ENCODE results near the gene WDR4. TPM values are rescaled to one million over a fixed set of nuclear protein-coding genes. Genes with fewer than 3 reads are reported as not detected.
"Not testable (repeated sequence)": the region's sequence is repeated elsewhere in the genome, so short reads cannot be mapped to it uniquely, and the experiment has no call there.

Gene WDR4
- total RNA-seq, 4 donors from 2014 or later: 4.1 to 20.8 (median 17.2) TPM

GRCh38 chr21:42923553-42924432, 44.5 kb upstream of the WDR4 start:
- Histone ChIP-seq H3K4me3 (peak overlapping the region in 2 of 4 donors; percentile 9 to 26), H3K9me3 (no peaks in the 10 kb centered on the region), H3K4me1 (peaks cover 0 to 12% (median 0%) of the 10 kb centered on the region in 3 donors), H3K27me3 (no peaks in the 10 kb centered on the region), H3K27ac (peak overlapping the region in 3 of 4 donors; percentile 38 to 63 (median 50)), H3K36me3 (no peaks in the 10 kb centered on the region)
- DNase-seq: no peak
- 17 to 25% methylated on average over 16 to 17 of the region's 18 CpGs for WGBS, 2 donors
- intact Hi-C loops (cut with DNase I): no loop called here
- TF ChIP-seq POLR2A (IDR thresholded peaks at IDR 0.05) (no peak), CTCF (IDR thresholded peaks at IDR 0.05) (peak; percentile 64 to 96 (median 89))

DNA sequence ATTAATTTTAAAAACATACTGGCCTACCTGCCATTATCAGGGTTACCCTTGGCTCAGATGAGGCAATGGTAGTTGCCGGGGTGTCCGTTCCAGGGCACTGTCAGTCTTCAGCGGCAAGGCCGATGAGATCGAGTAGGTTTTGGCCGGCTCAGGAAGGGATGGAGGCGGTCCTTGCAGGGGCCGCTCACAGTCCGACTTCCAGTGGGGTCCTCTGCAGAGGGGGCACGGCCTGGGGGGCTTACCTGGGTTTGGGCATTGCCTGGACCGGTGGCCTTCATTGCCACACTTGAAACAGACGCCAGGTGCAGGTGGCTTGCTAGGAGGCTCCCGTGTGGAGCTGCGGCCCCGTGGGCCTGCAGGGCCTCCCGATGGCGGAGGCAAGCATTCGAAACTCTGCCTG, 43.6 kb upstream of the WDR4 start:
- Histone ChIP-seq H3K4me3 (no peak overlapping the region), H3K27me3 (no peaks in the 10 kb centered on the region), H3K4me1 (peaks cover 0 to 12% (median 0%) of the 10 kb centered on the region in 3 donors), H3K9me3 (no peaks in the 10 kb centered on the region), H3K27ac (no peak overlapping the region), H3K36me3 (no peaks in the 10 kb centered on the region)
- TF ChIP-seq POLR2A (IDR thresholded peaks at IDR 0.05) (no peak), CTCF (IDR thresholded peaks at IDR 0.05) (no peak)
- intact Hi-C loops (cut with DNase I): no loop called here
- DNase-seq: no peak
- WGBS, 2 donors: 86 to 93% methylated on average over 13 to 14 of the region's 18 CpGs

- Histone ChIP-seq H3K36me3 (no peaks in the 10 kb centered on the region), H3K9me3 (no peaks in the 10 kb centered on the region), H3K4me1 (peaks cover 0 to 12% (median 0%) of the 10 kb centered on the region in 3 donors), H3K27me3 (no peaks in the 10 kb centered on the region), H3K27ac (no peak overlapping the region), H3K4me3 (no peak overlapping the region)
- intact Hi-C loops (cut with DNase I): no loop called here
- DNase-seq: no peak
- 84 to 90% methylated on average over 4 of the region's 4 CpGs for WGBS, 2 donors
- TF ChIP-seq CTCF (IDR thresholded peaks at IDR 0.05): no peak
- TF ChIP-seq POLR2A (IDR thresholded peaks at IDR 0.05): no peak
Observed at GRCh38 chr21:42921927-42922326, 42.6 kb upstream of the WDR4 start.

DNA sequence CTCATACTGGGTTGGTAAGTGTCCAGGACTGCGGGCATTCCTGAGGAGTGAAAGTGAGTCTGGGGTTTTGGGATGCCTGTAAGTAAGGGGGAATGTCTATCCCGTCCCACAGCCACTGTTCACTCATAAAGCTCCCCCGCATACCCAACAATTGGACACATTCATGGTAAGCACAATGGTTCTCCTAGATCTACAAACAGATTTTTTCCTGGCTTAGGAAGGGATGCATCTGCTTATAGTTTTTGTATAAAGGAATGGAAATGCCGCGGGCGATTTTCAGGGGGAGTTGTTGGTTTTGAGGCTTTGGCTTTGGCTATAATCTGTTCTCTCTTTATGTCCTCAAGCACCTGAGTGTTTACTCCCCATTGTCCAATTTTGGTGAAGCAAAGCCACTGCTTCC, 39.0 kb upstream of the WDR4 start:
- Histone ChIP-seq H3K4me3 (no peak overlapping the region), H3K36me3 (peaks cover 0 to 6% (median 0%) of the 10 kb centered on the region in 3 donors), H3K27me3 (no peaks in the 10 kb centered on the region), H3K9me3 (no peaks in the 10 kb centered on the region), H3K27ac (no peak overlapping the region), H3K4me1 (no peaks in the 10 kb centered on the region)
- intact Hi-C loops (cut with DNase I): no loop called here
- TF ChIP-seq POLR2A (IDR thresholded peaks at IDR 0.05) (no peak), CTCF (IDR thresholded peaks at IDR 0.05) (no peak)
- 91 to 98% methylated on average over 6 of the region's 6 CpGs for WGBS, 2 donors
- DNase-seq: no peak

DNA sequence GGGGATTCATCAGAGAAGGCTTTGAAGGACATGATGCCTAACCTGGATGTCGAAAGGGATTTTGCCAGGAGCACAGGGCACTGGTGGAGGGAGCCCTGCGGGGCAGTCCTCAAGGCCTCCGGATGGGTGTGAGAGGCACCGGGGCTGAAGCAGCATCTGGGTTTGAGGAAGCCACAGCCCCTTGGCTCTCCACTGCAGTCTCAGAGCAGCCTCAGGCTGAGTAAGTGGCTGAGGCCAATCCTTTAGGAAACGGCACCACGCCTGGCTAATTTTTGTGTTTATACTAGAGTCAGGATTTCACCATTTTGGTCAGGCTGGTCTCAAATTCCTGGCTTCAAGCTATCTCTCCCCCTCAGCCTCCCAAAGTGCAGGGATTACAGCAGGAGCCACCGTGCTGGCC, 34.1 kb upstream of the WDR4 start:
- Histone ChIP-seq H3K27me3 (no peaks in the 10 kb centered on the region), H3K4me3 (no peak overlapping the region), H3K9me3 (no peaks in the 10 kb centered on the region), H3K4me1 (no peaks in the 10 kb centered on the region), H3K27ac (no peak overlapping the region), H3K36me3 (peaks cover 12 to 54% (median 30%) of the 10 kb centered on the region in 3 donors)
- TF ChIP-seq POLR2A (IDR thresholded peaks at IDR 0.05): no peak
- TF ChIP-seq CTCF (IDR thresholded peaks at IDR 0.05): no peak
- WGBS, 2 donors: 65 to 69% methylated on average over 4 to 7 of the region's 7 CpGs
- intact Hi-C loops (cut with DNase I): no loop called here
- no peak for DNase-seq

DNA sequence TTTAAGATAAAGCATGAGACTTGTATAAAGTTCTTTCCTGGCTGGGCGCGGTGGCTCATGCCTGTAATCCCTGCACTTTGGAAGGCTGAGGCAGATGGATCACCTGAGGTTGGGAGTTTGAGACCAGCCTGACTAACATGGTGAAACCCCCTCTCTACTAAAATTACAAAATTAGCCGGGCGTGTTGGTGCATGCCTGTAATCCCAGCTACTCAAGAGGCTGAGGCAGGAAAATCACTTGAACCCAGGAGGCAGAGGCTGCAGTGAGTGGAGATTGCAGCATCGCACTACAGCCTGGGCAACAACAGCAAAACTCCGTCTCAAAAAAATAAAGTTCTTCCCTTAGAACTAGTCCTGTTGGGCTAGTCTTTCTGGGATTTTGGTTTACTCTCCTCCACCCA, 32.6 kb upstream of the WDR4 start:
- not testable (repeated sequence) for DNase-seq, H3K9me3 ChIP-seq
- 84 to 88% methylated on average over 6 of the region's 6 CpGs for WGBS, 2 donors

GRCh38 chr21:42908484-42908883, 29.1 kb upstream of the WDR4 start:
- H3K4me3 ChIP-seq; DNase-seq; H3K27me3 ChIP-seq; intact Hi-C loops (cut with DNase I); H3K27ac ChIP-seq; H3K9me3 ChIP-seq; H3K4me1 ChIP-seq: not testable (repeated sequence)
- 88 to 92% methylated on average over 9 of the region's 9 CpGs for WGBS, 2 donors
- H3K36me3 ChIP-seq: peaks cover 12 to 100% (median 50%) of the 10 kb centered on the region in 3 donors

More for the DNA sequence above, 32.6 kb upstream of the WDR4 start:
- H3K27ac ChIP-seq; H3K27me3 ChIP-seq; H3K4me3 ChIP-seq; intact Hi-C loops (cut with DNase I); H3K4me1 ChIP-seq: not testable (repeated sequence)
- peaks cover 12 to 69% (median 36%) of the 10 kb centered on the region in 3 donors for H3K36me3 ChIP-seq
